HepG2 (cell line): ENCODE results near the gene IMPDH1. TPM values are rescaled to one million over a fixed set of nuclear protein-coding genes. Genes with fewer than 3 reads are reported as not detected.

ENCODE experiments used
- ATAC-seq: fragments of 200-7000 bp; cut with Tn5 transposase; 3 replicates; pipeline ENCODE4 v1.9.1; 2020; ENCODE audit warnings: mild to moderate bottlenecking, moderate library complexity
- BruUV-seq: library from RNA; stranded (reverse); fragments of 400-500 nt; replicated peaks from 2 replicates; lab custom pipeline; 2021; lab: Mats Ljungman, UMichigan
- CTCF ChIA-PET: fragments of 300-600 bp; formaldehyde crosslinking; extraction: SDS; loops from one replicate; lab custom pipeline; 2021; ENCODE audit warnings: low total read pairs, inconsistent platforms, low intra/inter-chr PET ratio; lab: Yijun Ruan, JAX
- POLR2A ChIA-PET: fragments of 350-600 bp; sonication (Branson Sonifier 250); formaldehyde crosslinking; loops from one replicate; lab custom pipeline; 2020; ENCODE audit warnings: antibody characterized with exemption, inconsistent platforms; lab: Yijun Ruan, JAX
- DNase-seq: peaks from one replicate; pipeline ENCODE4 v3.0.0-alpha.2; 2015; ENCODE audit warnings: low spot score
- FAIRE-seq: peaks from 3 replicates; lab custom pipeline; 2011; peaks lifted over from hg19 to GRCh38; lab: Jason Lieb, UNC
- H2AFZ ChIP-seq: one replicate; pipeline ENCODE4 v1.6.1; 2011; ENCODE audit warnings: low read length, inconsistent platforms
- H3K27ac ChIP-seq: fragments of 300-600 bp; 3 replicates; pipeline ENCODE4 v1.8.0; 2011; ENCODE audit warnings: mixed run types, mild to moderate bottlenecking, mixed read lengths, low read length, inconsistent platforms; ENCODE audit not compliant: insufficient read depth; ENCODE audit errors: extremely low read length
- H3K27me3 ChIP-seq, 2 experiments: fragments of 200-600 bp in 1 of 2; 2 replicates in 1 of 2; 3 replicates in 1 of 2; pipeline versions ENCODE4 v1.6.0 to v1.8.0; 2011; ENCODE audit warnings: low read length in 2 of 2, mild to moderate bottlenecking in 2 of 2, moderate library complexity in 2 of 2, inconsistent platforms in 1 of 2; ENCODE audit not compliant: insufficient read depth in 2 of 2, control insufficient read depth in 1 of 2
- H3K36me3 ChIP-seq, 2 experiments: fragments of 200-600 bp in 1 of 2; replicated peaks in 1 of 2; 2 replicates in 1 of 2; 3 replicates in 1 of 2; pipeline versions ENCODE4 v1.5.1 to v1.8.0; 2011; ENCODE audit warnings: low read length in 2 of 2, inconsistent platforms in 1 of 2; ENCODE audit not compliant: insufficient read depth in 2 of 2, control insufficient read depth in 1 of 2
- H3K4me1 ChIP-seq: 2 replicates; pipeline ENCODE4 v1.5.1; 2012; ENCODE audit warnings: low read length, inconsistent platforms; ENCODE audit not compliant: insufficient read depth
- H3K4me2 ChIP-seq: 2 replicates; pipeline ENCODE4 v1.6.0; 2011; ENCODE audit warnings: low read depth, low read length, inconsistent platforms
- H3K4me3 ChIP-seq, 3 experiments: fragments of 200-600 bp in 1 of 3; sonication (generic), shearing (Covaris generic) in 1 of 3; replicated peaks in 1 of 3; 2 replicates each; pipeline ENCODE4 v1.5.1; 2011 to 2016; ENCODE audit warnings: low read length in 3 of 3, inconsistent platforms in 2 of 3, low read depth in 2 of 3, mild to moderate bottlenecking in 2 of 3, control low read depth in 1 of 3, mixed read lengths in 1 of 3; ENCODE audit not compliant: insufficient read depth in 1 of 3
- H3K79me2 ChIP-seq: one replicate; pipeline ENCODE4 v1.6.1; 2011; ENCODE audit warnings: low read length, inconsistent platforms; ENCODE audit not compliant: insufficient read depth
- H3K9ac ChIP-seq: 2 replicates; pipeline ENCODE4 v1.6.0; 2011; ENCODE audit warnings: mild to moderate bottlenecking, low read depth, low read length, inconsistent platforms; ENCODE audit not compliant: insufficient read depth
- H3K9me3 ChIP-seq: 2 replicates; pipeline ENCODE4 v1.5.1; 2012; ENCODE audit warnings: mild to moderate bottlenecking, low read length
- H4K20me1 ChIP-seq: 2 replicates; pipeline ENCODE4 v1.6.0; 2011; ENCODE audit warnings: inconsistent platforms, mild to moderate bottlenecking, low read length, moderate library complexity; ENCODE audit not compliant: insufficient read depth
- ATF6 ChIP-seq: sonication (generic); formaldehyde crosslinking; conservative IDR thresholded peaks from 2 replicates; pipeline ENCODE4 v1.4.0; 2020; ENCODE audit warnings: missing genetic modification reagents
- HOMEZ ChIP-seq: IDR thresholded peaks from 2 replicates; pipeline ENCODE4 v1.6.1; 2016; ENCODE audit warnings: low read depth
- MTA1 ChIP-seq: sonication (generic); formaldehyde crosslinking; IDR thresholded peaks from 2 replicates; pipeline ENCODE4 v1.4.0; 2020; ENCODE audit warnings: missing genetic modification reagents, mild to moderate bottlenecking, borderline replicate concordance
- NR2F1 ChIP-seq, 2 experiments: fragments of 450-650 bp in 1 of 2; formaldehyde crosslinking in 1 of 2; IDR thresholded peaks; 2 replicates each; pipeline versions ENCODE4 v1.5.0 to v1.6.1; 2016 to 2020; ENCODE audit warnings: mild to moderate bottlenecking in 1 of 2, missing compliant biosample characterization in 1 of 2, missing genetic modification reagents in 1 of 2, moderate library complexity in 1 of 2
- RAD21 ChIP-seq: fragments of 450-650 bp; formaldehyde crosslinking; IDR thresholded peaks from 2 replicates; pipeline ENCODE4 v1.5.0; 2020; ENCODE audit warnings: mild to moderate bottlenecking
- RBFOX2 ChIP-seq: fragments of 200-400 bp; formaldehyde crosslinking; IDR thresholded peaks from 2 replicates; pipeline ENCODE4 v1.6.1; 2017; ENCODE audit warnings: low read depth, mild to moderate bottlenecking, low read length
- ZFP91 ChIP-seq: sonication (generic); formaldehyde crosslinking; IDR thresholded peaks from 2 replicates; pipeline ENCODE4 v1.9.0; 2022; ENCODE audit warnings: missing genetic modification reagents, mild to moderate bottlenecking, borderline replicate concordance
- ZNF407 ChIP-seq: sonication (generic); formaldehyde crosslinking; IDR thresholded peaks from one replicate; pipeline ENCODE4 v1.5.1; 2020; ENCODE audit warnings: mild to moderate bottlenecking, missing genetic modification reagents; ENCODE audit errors: not compliant biosample characterization
- ZNF501 ChIP-seq: sonication (generic); formaldehyde crosslinking; IDR thresholded peaks from 2 replicates; pipeline ENCODE4 v1.5.1; 2020; ENCODE audit warnings: mild to moderate bottlenecking, moderate library complexity, missing genetic modification reagents
- ZNF737 ChIP-seq: sonication (generic); formaldehyde crosslinking; IDR thresholded peaks from 2 replicates; pipeline ENCODE4 v1.5.0; 2020; ENCODE audit warnings: missing genetic modification reagents, mild to moderate bottlenecking, borderline replicate concordance
- WGBS: methylation state at CpG from one replicate; pipeline ENCODE4 v1.1.6; 2017; ENCODE audit warnings: low lambda C conversion rate; 5-methylcytosine and 5-hydroxymethylcytosine counted together
- in situ Hi-C: cut with HindIII; loops from 2 replicates; pipeline ENCODE4 v1.10.0; 2017; ENCODE audit warnings: low pct_unique_long_range_greater_than_20kb; ENCODE audit not compliant: extremely low pct_ligation_motif_present
- intact Hi-C: fragments of 100-400 bp; cut with micrococcal nuclease; formaldehyde crosslinking; loops from one replicate; pipeline ENCODE4 v1.10.0; 2022; ENCODE audit not compliant: unreplicated experiment
- polyA plus RNA-seq, 8 experiments: library from polyadenylated mRNA; depleted of rRNA in 3 of 8; stranded (reverse) in 7 of 8; unstranded in 1 of 8; fragments of >200 nt; fragmentation: Illumina TruSeq in 4 of 8; extraction: Trizol in 4 of 8; gene quantifications; 2 replicates each; pipeline versions ENCODE4 v1.2.1 to v1.2.3, GENCODE V29; 2011 to 2016; ENCODE audit warnings: low read depth in 4 of 8, missing spikeins in 1 of 8, mixed read lengths in 1 of 8; ENCODE audit not compliant: insufficient read depth in 1 of 8
- total RNA-seq, 5 experiments: library from RNA; depleted of rRNA; stranded (reverse); fragments of >200 nt; fragmentation: Illumina TruSeq; extraction: Trizol; gene quantifications; 2 replicates each; pipeline ENCODE4 v1.2.3, GENCODE V29; 2016; ENCODE audit warnings: low read depth in 1 of 5

The IMPDH1 gene
- total and polyA plus RNA-seq, 2 of the 13 experiments (the other 11 are each of a cell fraction or from before 2014, with no cell fraction given): 22.8 to 34.0 TPM

GRCh38 chr7:128384726-128385125 lies 25.1 kb downstream of the IMPDH1 start:
- in situ Hi-C loops: loop anchor here (5.0 kb wide), 1 partner anchor 37 kb away; no protein-coding TSS in a partner anchor
- POLR2A ChIA-PET: no interaction called here
- no TSS peak for BruUV-seq
- Histone ChIP-seq H3K9ac (no peak overlapping the region), H3K4me1 (peaks cover 21% of the 10 kb centered on the region; the same call in 1 of the 2 replicates), H3K27ac (no peak overlapping the region), H3K79me2 (no peaks in the 10 kb centered on the region), H3K36me3 (no peaks in the 10 kb centered on the region), H3K9me3 (no peaks in the 10 kb centered on the region), H3K27me3 (peaks cover 2 to 16% of the 10 kb centered on the region in 2 experiments; a peak in 3 of 5 replicates), H3K4me3 (no peak overlapping the region), H3K4me2 (no peak overlapping the region), H2AFZ (no peak overlapping the region), H4K20me1 (0 out of 2 replicates have a peak, but pooled peaks cover 2% of the 10 kb centered on the region)
- intact Hi-C loops: no loop called here
- ATAC-seq: no peak
- 45% methylated on average over 6 of the region's 7 CpGs for WGBS
- FAIRE-seq: no peak
- CTCF ChIA-PET: no interaction called here
- DNase-seq: no peak
- no peak for TF ChIP-seq MTA1 (CRISPR knock-in tag)
- TF ChIP-seq ZNF737: no peak
- TF ChIP-seq ZNF501: no peak
- TF ChIP-seq RAD21 (CRISPR knock-in tag): no peak
- TF ChIP-seq ZFP91: no peak
- TF ChIP-seq HOMEZ: no peak
- no peak for TF ChIP-seq ZNF407 (CRISPR knock-in tag)
- no peak for TF ChIP-seq NR2F1 (CRISPR knock-in tag; IDR thresholded peaks at IDR 0.05)
- TF ChIP-seq RBFOX2: no peak
- no peak for TF ChIP-seq ATF6 (CRISPR knock-in tag)
